GM19455 (cell line): Measurements from ENCODE around the gene BSN.
"Not testable (repeated sequence)": the region's sequence is repeated elsewhere in the genome, so short reads cannot be mapped to it uniquely, and the experiment has no call there.

ENCODE experiments used
- ATAC-seq: cut with Tn5 transposase; IDR thresholded peaks from one replicate; pipeline ENCODE4 v1.9.1; 2021; ENCODE audit not compliant: unreplicated experiment

The BSN gene

GRCh38 chr3:49668861-49669260 lies 114.6 kb downstream of the BSN start:
- ATAC-seq, result no peak

- no peak for ATAC-seq
These were observed 115.1 kb downstream of the BSN start for GRCh38 chr3:49669352-49669751.

GRCh38 chr3:49670940-49671290 lies 116.6 kb downstream of the BSN start:
- ATAC-seq, result no peak

- no peak for ATAC-seq
These were observed 117.3 kb downstream of the BSN start for GRCh38 chr3:49671291-49672288.

- no peak for ATAC-seq
These were observed 118.9 kb downstream of the BSN start for GRCh38 chr3:49673121-49673714.

GRCh38 chr3:49673715-49674496 lies 119.6 kb downstream of the BSN start, which contains the start of gene APEH:
Gene APEH, plus strand, starts transcription at chr3:49674351. Its CDS starts 51 bp downstream, at chr3:49674402.
- peak; percentile 75 for ATAC-seq

- ATAC-seq, result peak; percentile 32
These were observed 120.3 kb downstream of the BSN start for GRCh38 chr3:49674497-49674983.

GRCh38 chr3:49675912-49676311 lies 121.6 kb downstream of the BSN start:
- ATAC-seq, result no peak

- ATAC-seq, result no peak
These were observed 126.4 kb downstream of the BSN start for GRCh38 chr3:49680493-49681231.

- no peak for ATAC-seq
These were observed 126.9 kb downstream of the BSN start for GRCh38 chr3:49681232-49681522.

GRCh38 chr3:49681543-49681942 lies 127.3 kb downstream of the BSN start:
- ATAC-seq, result no peak

- no peak for ATAC-seq
These were observed 128.9 kb downstream of the BSN start for GRCh38 chr3:49683162-49683561.

GRCh38 chr3:49684453-49684852 lies 130.2 kb downstream of the BSN start:
- ATAC-seq, result not testable (repeated sequence)

- not testable (repeated sequence) for ATAC-seq
These were observed 130.8 kb downstream of the BSN start for GRCh38 chr3:49685103-49685502.

GRCh38 chr3:49685846-49686245 lies 131.6 kb downstream of the BSN start:
- ATAC-seq, result not testable (repeated sequence)

GRCh38 chr3:49686346-49686745 lies 132.1 kb downstream of the BSN start:
- ATAC-seq, result not testable (repeated sequence)

GRCh38 chr3:49686769-49687423 lies 132.6 kb downstream of the BSN start:
- not testable (repeated sequence) for ATAC-seq

GRCh38 chr3:49687424-49687795 lies 133.1 kb downstream of the BSN start:
- not testable (repeated sequence) for ATAC-seq

- ATAC-seq, result not testable (repeated sequence)
These were observed 134.2 kb downstream of the BSN start for GRCh38 chr3:49688338-49689045.
